HCT116 (cell line): Measurements from ENCODE around the gene RFTN1. TPM values are rescaled to one million over a fixed set of nuclear protein-coding genes. Genes with fewer than 3 reads are reported as not detected.

Experiments used
- ATAC-seq: fragments of 200-7000 bp; cut with Tn5 transposase; 2 replicates; pipeline ENCODE4 v1.9.1; 2020; ENCODE audit warnings: mild to moderate bottlenecking, moderate library complexity
- BruUV-seq: library from RNA; stranded (reverse); fragments of 400-500 nt; replicated peaks from 2 replicates; lab custom pipeline; 2021; lab: Mats Ljungman, UMichigan
- CTCF ChIA-PET: fragments of 300-600 bp; sonication (Branson Sonifier 250); formaldehyde crosslinking; loops from one replicate; lab custom pipeline; 2021; ENCODE audit warnings: antibody characterized with exemption; lab: Charles Lee
- POLR2A ChIA-PET: fragments of 300-600, 350-600 bp; sonication (Branson Sonifier 250); formaldehyde crosslinking; loops from one replicate; lab custom pipeline; 2021; ENCODE audit warnings: antibody characterized with exemption; lab: Charles Lee
- RAD21 ChIA-PET, 2 experiments: fragments of 300-600 bp; sonication (Branson Sonifier 250); formaldehyde crosslinking; loops; one replicate each; lab custom pipeline; 2023; ENCODE audit warnings: low total read pairs in 2 of 2; ENCODE audit not compliant: uncharacterized antibody in 2 of 2, unreplicated experiment in 2 of 2, low non-redundant PET in 1 of 2; lab: Charles Lee
- DNase-seq: peaks from one replicate; pipeline ENCODE4 v3.0.0-alpha.2; 2010; ENCODE audit warnings: low read depth, low spot score
- H2AFZ ChIP-seq: fragments of 200-600 bp; shearing (Covaris generic), sonication (generic); 2 replicates; pipeline ENCODE4 v1.6.1; 2017; ENCODE audit warnings: low read depth, mixed run types, mixed read lengths, antibody characterized with exemption, low read length; ENCODE audit not compliant: poor library complexity, severe bottlenecking
- H3K27ac ChIP-seq: 2 replicates; pipeline ENCODE4 v1.5.1; 2012; ENCODE audit warnings: low read depth, low read length
- H3K27me3 ChIP-seq: fragments of 200-600 bp; sonication (generic); 2 replicates; pipeline ENCODE4 v1.6.1; 2016; ENCODE audit warnings: mixed run types, low read length, mixed read lengths; ENCODE audit not compliant: insufficient read depth
- H3K36me3 ChIP-seq, 2 experiments: fragments of 200-500 bp in 1 of 2; fragments of 200-600 bp in 1 of 2; sonication (Bioruptor generic) in 1 of 2; sonication (generic) in 1 of 2; 2 replicates each; pipeline versions ENCODE4 v1.5.1 to v1.6.1; 2014 to 2016; ENCODE audit warnings: low read length in 2 of 2, inconsistent platforms in 1 of 2, mixed read lengths in 1 of 2, mixed run types in 1 of 2; ENCODE audit not compliant: insufficient read depth in 2 of 2, control insufficient read depth in 1 of 2
- H3K4me1 ChIP-seq, 2 experiments: fragments of 200-600 bp in 1 of 2; sonication (generic) in 1 of 2; 2 replicates each; pipeline versions ENCODE4 v1.5.1 to v1.6.1; 2012 to 2017; ENCODE audit warnings: low read length in 2 of 2, inconsistent platforms in 1 of 2, mild to moderate bottlenecking in 1 of 2, mixed read lengths in 1 of 2, mixed run types in 1 of 2, moderate library complexity in 1 of 2; ENCODE audit not compliant: insufficient read depth in 2 of 2, control insufficient read depth in 1 of 2
- H3K4me2 ChIP-seq: fragments of 200-600 bp; sonication (generic); 2 replicates; pipeline ENCODE4 v1.6.1; 2017; ENCODE audit warnings: mixed run types, low read length, mixed read lengths
- H3K4me3 ChIP-seq, 2 experiments: fragments of 200-600 bp in 1 of 2; sonication (generic) in 1 of 2; replicated peaks in 1 of 2; 2 replicates each; pipeline ENCODE4 v1.5.1; 2011 to 2016; ENCODE audit warnings: low read length in 2 of 2, control low read depth in 1 of 2, low read depth in 1 of 2, mild to moderate bottlenecking in 1 of 2, mixed read lengths in 1 of 2, mixed run types in 1 of 2
- H3K79me2 ChIP-seq: fragments of 200-600 bp; sonication (generic); 2 replicates; pipeline ENCODE4 v1.6.1; 2017; ENCODE audit warnings: mild to moderate bottlenecking, mixed run types, low read length, moderate library complexity, mixed read lengths; ENCODE audit not compliant: insufficient read depth
- H3K9ac ChIP-seq: fragments of 200-600 bp; sonication (generic); 2 replicates; pipeline ENCODE4 v1.6.1; 2016; ENCODE audit warnings: low read length, mixed read lengths
- H3K9me2 ChIP-seq: fragments of 200-600 bp; sonication (generic), shearing (Covaris generic); 2 replicates; pipeline ENCODE4 v1.6.1; 2017; ENCODE audit warnings: mixed run types, mild to moderate bottlenecking, moderate library complexity; ENCODE audit not compliant: insufficient read depth
- H3K9me3 ChIP-seq, 2 experiments: fragments of 200-500 bp in 1 of 2; fragments of 200-600 bp in 1 of 2; sonication (Bioruptor generic) in 1 of 2; sonication (generic) in 1 of 2; 2 replicates each; pipeline ENCODE4 v1.6.1; 2014 to 2017; ENCODE audit warnings: low read length in 2 of 2, mixed read lengths in 2 of 2, inconsistent platforms in 1 of 2, low read depth in 1 of 2, mild to moderate bottlenecking in 1 of 2, mixed run types in 1 of 2, moderate library complexity in 1 of 2; ENCODE audit not compliant: control insufficient read depth in 1 of 2, insufficient read depth in 1 of 2
- H4K20me1 ChIP-seq: fragments of 200-600 bp; sonication (generic), shearing (Covaris generic); 2 replicates; pipeline ENCODE4 v1.6.1; 2017; ENCODE audit warnings: mixed run types, mild to moderate bottlenecking, moderate library complexity; ENCODE audit not compliant: insufficient read depth
- CBX3 ChIP-seq: IDR thresholded peaks from 2 replicates; pipeline ENCODE4 v1.6.1; 2012; ENCODE audit warnings: low read depth
- EGR1 ChIP-seq: IDR thresholded peaks from 2 replicates; pipeline ENCODE4 v1.6.1; 2012; ENCODE audit warnings: low read depth
- EZH2phosphoT487 ChIP-seq: fragments of 200-600 bp; IDR thresholded peaks from 2 replicates; pipeline ENCODE4 v1.6.1; 2018; ENCODE audit warnings: antibody characterized with exemption, borderline replicate concordance
- FOSL1 ChIP-seq: IDR thresholded peaks from 2 replicates; pipeline ENCODE4 v1.6.1; 2012; ENCODE audit warnings: low read depth
- JUND ChIP-seq: IDR thresholded peaks from 2 replicates; pipeline ENCODE4 v1.6.1; 2012
- POLR2AphosphoS5 ChIP-seq: IDR thresholded peaks from 2 replicates; pipeline ENCODE4 v1.6.1; 2011; ENCODE audit warnings: mild to moderate bottlenecking, low read depth, low read length, moderate library complexity
- RAD21 ChIP-seq: IDR thresholded peaks from 2 replicates; pipeline ENCODE4 v1.6.1; 2012; ENCODE audit warnings: low read depth, mild to moderate bottlenecking
- SIN3A ChIP-seq: IDR thresholded peaks from 2 replicates; pipeline ENCODE4 v1.6.1; 2012; ENCODE audit warnings: low read depth
- SRF ChIP-seq: IDR thresholded peaks from 2 replicates; pipeline ENCODE4 v1.6.1; 2012; ENCODE audit warnings: low read depth
- YY1 ChIP-seq: IDR thresholded peaks from 2 replicates; pipeline ENCODE4 v1.6.1; 2011; ENCODE audit warnings: low read length, low read depth, moderate library complexity, mild to moderate bottlenecking; ENCODE audit not compliant: insufficient replicate concordance; ENCODE audit errors: extremely low read depth
- ZFX ChIP-seq: fragments of 450-650 bp; IDR thresholded peaks from 2 replicates; pipeline ENCODE4 v1.6.1; 2017
- intact Hi-C: fragments of 100-400 bp; cut with micrococcal nuclease; formaldehyde crosslinking; loops from 2 replicates; pipeline ENCODE4 v1.10.0; 2022
- total RNA-seq: library from RNA; stranded (reverse); gene quantifications from one replicate; pipeline ENCODE4 v1.2.1, GENCODE V29; 2021; ENCODE audit not compliant: unreplicated experiment
- TF ChIP-seq, protein P1 (sequence below): IDR thresholded peaks from 2 replicates; pipeline ENCODE4 v1.6.1; 2012; ENCODE audit warnings: low read depth
- TF ChIP-seq, protein P2 (sequence below): IDR thresholded peaks from 2 replicates; pipeline ENCODE4 v1.6.1; 2012

RFTN1 gene
- total RNA-seq, 1 experiment from 2014 or later = 3.9 TPM

DNA sequence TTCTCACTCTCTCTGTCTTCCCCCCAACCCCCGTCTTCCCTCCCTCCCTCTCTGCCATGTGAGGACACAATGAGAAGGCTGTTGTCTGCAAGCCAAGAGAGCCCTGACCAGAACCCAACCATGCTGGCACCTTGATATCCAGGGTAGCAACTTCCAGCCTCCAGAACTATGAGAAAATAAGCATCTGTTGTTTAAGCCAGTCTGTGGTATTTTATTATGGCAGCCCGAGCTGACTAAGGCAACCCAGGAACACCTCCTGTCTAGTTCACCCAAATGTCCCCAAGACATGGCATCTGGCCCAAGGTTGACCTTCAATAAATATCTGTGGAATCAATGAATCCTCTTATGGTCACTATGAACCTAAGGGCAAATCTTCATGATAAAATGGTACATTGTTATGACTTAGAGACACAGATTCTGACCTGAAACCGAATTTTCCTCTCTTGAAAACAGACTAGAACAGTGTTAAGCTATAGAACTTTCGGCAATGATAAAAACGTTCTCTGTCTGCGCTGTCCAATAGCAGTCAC, 26.5 kb downstream of the RFTN1 start:
- H3K4me1 ChIP-seq = no peaks in the 10 kb centered on the region
- H3K27me3 ChIP-seq = no peaks in the 10 kb centered on the region
- H4K20me1 ChIP-seq = no peaks in the 10 kb centered on the region
- RAD21 ChIA-PET = no interaction called here
- no peak overlapping the region for H3K27ac ChIP-seq
- CTCF ChIA-PET = no interaction called here
- POLR2A ChIA-PET = no interaction called here
- ATAC-seq (no peak), DNase-seq (no peak)
- no peak overlapping the region for H3K4me3 ChIP-seq
- TF ChIP-seq RAD21 = no peak
- no peak for TF ChIP-seq EGR1
- TF ChIP-seq EZH2phosphoT487 = no peak
- TF ChIP-seq, protein P1, sequence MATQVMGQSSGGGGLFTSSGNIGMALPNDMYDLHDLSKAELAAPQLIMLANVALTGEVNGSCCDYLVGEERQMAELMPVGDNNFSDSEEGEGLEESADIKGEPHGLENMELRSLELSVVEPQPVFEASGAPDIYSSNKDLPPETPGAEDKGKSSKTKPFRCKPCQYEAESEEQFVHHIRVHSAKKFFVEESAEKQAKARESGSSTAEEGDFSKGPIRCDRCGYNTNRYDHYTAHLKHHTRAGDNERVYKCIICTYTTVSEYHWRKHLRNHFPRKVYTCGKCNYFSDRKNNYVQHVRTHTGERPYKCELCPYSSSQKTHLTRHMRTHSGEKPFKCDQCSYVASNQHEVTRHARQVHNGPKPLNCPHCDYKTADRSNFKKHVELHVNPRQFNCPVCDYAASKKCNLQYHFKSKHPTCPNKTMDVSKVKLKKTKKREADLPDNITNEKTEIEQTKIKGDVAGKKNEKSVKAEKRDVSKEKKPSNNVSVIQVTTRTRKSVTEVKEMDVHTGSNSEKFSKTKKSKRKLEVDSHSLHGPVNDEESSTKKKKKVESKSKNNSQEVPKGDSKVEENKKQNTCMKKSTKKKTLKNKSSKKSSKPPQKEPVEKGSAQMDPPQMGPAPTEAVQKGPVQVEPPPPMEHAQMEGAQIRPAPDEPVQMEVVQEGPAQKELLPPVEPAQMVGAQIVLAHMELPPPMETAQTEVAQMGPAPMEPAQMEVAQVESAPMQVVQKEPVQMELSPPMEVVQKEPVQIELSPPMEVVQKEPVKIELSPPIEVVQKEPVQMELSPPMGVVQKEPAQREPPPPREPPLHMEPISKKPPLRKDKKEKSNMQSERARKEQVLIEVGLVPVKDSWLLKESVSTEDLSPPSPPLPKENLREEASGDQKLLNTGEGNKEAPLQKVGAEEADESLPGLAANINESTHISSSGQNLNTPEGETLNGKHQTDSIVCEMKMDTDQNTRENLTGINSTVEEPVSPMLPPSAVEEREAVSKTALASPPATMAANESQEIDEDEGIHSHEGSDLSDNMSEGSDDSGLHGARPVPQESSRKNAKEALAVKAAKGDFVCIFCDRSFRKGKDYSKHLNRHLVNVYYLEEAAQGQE = no peak
- no peak for TF ChIP-seq ZFX
- TF ChIP-seq FOSL1 = no peak
- no peak for TF ChIP-seq SIN3A
- no peak for TF ChIP-seq POLR2AphosphoS5
- no peak for TF ChIP-seq JUND
- no peak for TF ChIP-seq YY1
- TF ChIP-seq, protein P2, sequence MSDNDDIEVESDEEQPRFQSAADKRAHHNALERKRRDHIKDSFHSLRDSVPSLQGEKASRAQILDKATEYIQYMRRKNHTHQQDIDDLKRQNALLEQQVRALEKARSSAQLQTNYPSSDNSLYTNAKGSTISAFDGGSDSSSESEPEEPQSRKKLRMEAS = no peak
- TF ChIP-seq SRF = no peak
- TF ChIP-seq CBX3 = no peak
- no peaks in the 10 kb centered on the region for H3K36me3 ChIP-seq
- no peak overlapping the region for H2AFZ ChIP-seq
- no peak overlapping the region for H3K9ac ChIP-seq
- H3K9me2 ChIP-seq = no peaks in the 10 kb centered on the region
- H3K9me3 ChIP-seq = no peaks in the 10 kb centered on the region
- no peak overlapping the region for H3K4me2 ChIP-seq
- intact Hi-C loops = no loop called here
- H3K79me2 ChIP-seq = no peaks in the 10 kb centered on the region
- BruUV-seq = no TSS peak
